ENCODE data around the gene SGCD. TPM values are rescaled to one million over a fixed set of nuclear protein-coding genes. Genes with fewer than 3 reads are reported as not detected.

The SGCD gene
- total RNA-seq, 1 experiment from 2014 or later, result not detected

- CTCF ChIA-PET, result no interaction called here
- Histone ChIP-seq H3K27me3 (ENCODE audit: insufficient read depth, low read length) (no peaks in the 10 kb centered on the region), H3K27ac (ENCODE audit: low read depth, low read length) (no peak overlapping the region), H3K4me1 (ENCODE audit: control insufficient read depth in 1 of 2, insufficient read depth in 2 of 2, low read length in 2 of 2) (no peaks in the 10 kb centered on the region), H3K9ac (ENCODE audit: low read length) (no peak overlapping the region), H4K20me1 (ENCODE audit: insufficient read depth) (no peaks in the 10 kb centered on the region), H3K9me3 (ENCODE audit: control insufficient read depth in 1 of 2, insufficient read depth in 1 of 2, low read depth in 1 of 2, low read length in 2 of 2) (no peaks in the 10 kb centered on the region; a peak in 1 of 4 replicates), H2AFZ (ENCODE audit: low read depth, low read length, poor library complexity, severe bottlenecking) (no peak overlapping the region), H3K4me2 (ENCODE audit: low read length) (no peak overlapping the region), H3K9me2 (ENCODE audit: insufficient read depth) (no peaks in the 10 kb centered on the region), H3K4me3 (replicated peaks in 1 of 2; ENCODE audit: low read depth in 1 of 2, low read length in 2 of 2) (no peak overlapping the region), H3K79me2 (ENCODE audit: insufficient read depth, low read length) (no peaks in the 10 kb centered on the region), H3K36me3 (ENCODE audit: control insufficient read depth in 1 of 2, insufficient read depth in 2 of 2, low read length in 2 of 2) (no peaks in the 10 kb centered on the region)
- no peak for TF ChIP-seq ZBTB33 (IDR thresholded peaks at IDR 0.05; ENCODE audit: extremely low read depth, insufficient replicate concordance, low read length)
- TF ChIP-seq SRF (IDR thresholded peaks at IDR 0.05; ENCODE audit: low read depth), result no peak
- no peak for TF ChIP-seq YY1 (IDR thresholded peaks at IDR 0.05; ENCODE audit: extremely low read depth, insufficient replicate concordance, low read depth, low read length)
- no peak for TF ChIP-seq ZNF274 (IDR thresholded peaks at IDR 0.05; ENCODE audit: low read depth, low read length)
- TF ChIP-seq ZFX (IDR thresholded peaks at IDR 0.05), result no peak
- TF ChIP-seq ELF1 (IDR thresholded peaks at IDR 0.05; ENCODE audit: borderline replicate concordance, low read depth), result no peak
- no peak for TF ChIP-seq SIN3A (IDR thresholded peaks at IDR 0.05; ENCODE audit: low read depth)
- no peak for TF ChIP-seq EGR1 (IDR thresholded peaks at IDR 0.05; ENCODE audit: low read depth)
- no peak for TF ChIP-seq POLR2A (IDR thresholded peaks at IDR 0.05; ENCODE audit: borderline replicate concordance, extremely low read depth, insufficient read depth, insufficient read length)
- intact Hi-C loops (cut with micrococcal nuclease), result no loop called here
- RAD21 ChIA-PET (ENCODE audit: low non-redundant PET in 1 of 2, low total read pairs in 2 of 2, uncharacterized antibody in 2 of 2, unreplicated experiment in 2 of 2), result no interaction called here
- DNase-seq (ENCODE audit: low read depth, low spot score), result no peak
- no TSS peak for BruUV-seq (replicated peaks)
- ATAC-seq, result no peak
- POLR2A ChIA-PET, result no interaction called here
Measured at GRCh38 chr5:156399323-156399722, 72.4 kb downstream of the SGCD start.

Data from HCT116 (cell line).